ENCODE data around the gene RASSF1. TPM values are rescaled to one million over a fixed set of nuclear protein-coding genes. Genes with fewer than 3 reads are reported as not detected.

RASSF1 gene
- total and polyA plus RNA-seq, 2 of the 13 experiments (the other 11 are each of a cell fraction or from before 2014, with no cell fraction given) = 10.2 to 27.5 TPM

DNA sequence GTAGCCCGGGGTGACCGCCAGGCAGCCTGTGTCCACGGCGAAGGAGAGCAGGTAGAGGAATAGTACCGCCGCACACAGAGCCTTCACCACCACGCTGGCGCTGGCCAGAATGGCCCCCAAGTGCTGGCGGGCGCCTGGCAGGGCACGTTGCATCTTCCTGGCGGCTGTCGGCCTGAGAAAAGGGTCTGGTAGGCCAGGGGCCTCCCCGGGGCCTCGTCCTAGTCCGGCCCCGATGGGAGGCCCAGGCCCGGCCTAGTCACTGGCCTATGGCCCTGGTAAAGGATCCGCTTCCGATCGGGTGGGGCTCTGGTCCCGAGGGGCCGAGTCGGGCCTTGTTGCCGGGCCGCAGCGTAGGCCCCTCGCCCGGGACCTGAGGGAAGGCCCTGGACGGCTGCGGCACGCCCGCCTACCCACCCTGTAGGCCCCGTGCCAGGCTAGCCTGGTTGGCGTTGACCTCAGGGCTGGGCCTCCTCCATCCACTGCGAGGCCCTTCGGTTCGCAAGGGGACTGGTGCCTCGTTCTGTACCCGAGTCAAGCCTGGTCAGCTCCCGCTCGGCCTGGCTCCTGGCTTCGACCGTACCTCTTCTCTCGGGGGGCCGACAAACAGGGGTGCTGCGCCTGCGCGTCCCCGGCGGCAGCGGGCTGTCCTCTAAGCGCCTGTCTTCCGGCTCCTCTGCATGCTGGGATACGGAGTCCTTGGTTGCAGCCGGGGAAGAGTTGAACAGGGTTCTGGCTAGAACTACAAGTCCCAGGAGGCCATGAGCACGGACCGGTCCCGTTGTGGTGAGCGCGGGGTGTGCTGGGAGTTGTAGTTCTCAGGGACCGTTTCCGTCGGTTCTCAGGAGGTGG is 18.5 kb upstream of the RASSF1 start, which contains the start of gene TMEM115 (continued):
- TF ChIP-seq, protein P1, sequence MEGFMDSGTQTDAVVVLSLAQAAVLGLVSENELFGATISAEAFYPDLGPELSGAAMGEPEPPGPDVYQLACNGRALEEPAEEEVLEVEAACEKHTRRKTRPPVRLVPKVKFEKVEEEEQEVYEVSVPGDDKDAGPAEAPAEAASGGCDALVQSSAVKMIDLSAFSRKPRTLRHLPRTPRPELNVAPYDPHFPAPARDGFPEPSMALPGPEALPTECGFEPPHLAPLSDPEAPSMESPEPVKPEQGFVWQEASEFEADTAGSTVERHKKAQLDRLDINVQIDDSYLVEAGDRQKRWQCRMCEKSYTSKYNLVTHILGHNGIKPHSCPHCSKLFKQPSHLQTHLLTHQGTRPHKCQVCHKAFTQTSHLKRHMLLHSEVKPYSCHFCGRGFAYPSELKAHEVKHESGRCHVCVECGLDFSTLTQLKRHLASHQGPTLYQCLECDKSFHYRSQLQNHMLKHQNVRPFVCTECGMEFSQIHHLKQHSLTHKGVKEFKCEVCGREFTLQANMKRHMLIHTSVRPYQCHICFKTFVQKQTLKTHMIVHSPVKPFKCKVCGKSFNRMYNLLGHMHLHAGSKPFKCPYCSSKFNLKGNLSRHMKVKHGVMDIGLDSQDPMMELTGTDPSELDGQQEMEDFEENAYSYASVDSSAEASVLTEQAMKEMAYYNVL (CRISPR knock-in tag; IDR thresholded peaks at IDR 0.05; ENCODE audit: borderline replicate concordance) = no peak
- TF ChIP-seq SRSF4 (IDR thresholded peaks at IDR 0.05; ENCODE audit: low read depth, low read length, poor library complexity, severe bottlenecking) = no peak
- TF ChIP-seq ZNF615 (CRISPR knock-in tag; IDR thresholded peaks at IDR 0.05; ENCODE audit: borderline replicate concordance) = no peak
- TF ChIP-seq REL (CRISPR knock-in tag; conservative IDR thresholded peaks at IDR 0.05) = no peak
- peak; percentile 64; the same call in 1 of the 2 replicates for TF ChIP-seq ZNF383 (CRISPR knock-in tag; IDR thresholded peaks at IDR 0.05; ENCODE audit: borderline replicate concordance)
- TF ChIP-seq ZNF589 (CRISPR knock-in tag; conservative IDR thresholded peaks at IDR 0.05) = no peak
- TF ChIP-seq ZNF317 (CRISPR knock-in tag; IDR thresholded peaks at IDR 0.05) = peak; percentile 69; the same call in 1 of the 2 replicates
- TF ChIP-seq ZNF644 (CRISPR knock-in tag; IDR thresholded peaks at IDR 0.05; ENCODE audit: low read depth) = no peak
- TF ChIP-seq RNF2 (conservative IDR thresholded peaks at IDR 0.05; ENCODE audit: low read depth) = peak; percentile 94
- peak; percentile 74 for TF ChIP-seq PHF20 (CRISPR knock-in tag; IDR thresholded peaks at IDR 0.05)
- no peak; the same call in 1 of the 2 replicates for TF ChIP-seq GFI1 (CRISPR knock-in tag; IDR thresholded peaks at IDR 0.05; ENCODE audit: borderline replicate concordance)
- no peak for TF ChIP-seq PBX2 (CRISPR knock-in tag; IDR thresholded peaks at IDR 0.05)
- peak in 1 of 2 experiments; percentile 54; a peak in 2 of 4 replicates for TF ChIP-seq POLR2A (IDR thresholded peaks at IDR 0.05; ENCODE audit: insufficient read depth in 1 of 2, low read depth in 2 of 2, low read length in 2 of 2)
- peak; percentile 52 for TF ChIP-seq WIZ (CRISPR knock-in tag; IDR thresholded peaks at IDR 0.05)
- 0 out of 2 replicates have a peak, but pooled peaks have one; percentile 20 for TF ChIP-seq ZNF263 (CRISPR knock-in tag; IDR thresholded peaks at IDR 0.05)
- 0 out of 2 replicates have a peak, but pooled peaks have one; percentile 82 for TF ChIP-seq MYPOP (CRISPR knock-in tag; IDR thresholded peaks at IDR 0.05)
- TF ChIP-seq XBP1 (CRISPR knock-in tag; IDR thresholded peaks at IDR 0.05) = 0 out of 2 replicates have a peak, but pooled peaks have one; percentile 62
- TF ChIP-seq ZNF547 (CRISPR knock-in tag; IDR thresholded peaks at IDR 0.05) = peak; percentile 86; the same call in 1 of the 2 replicates
- TF ChIP-seq NFRKB (IDR thresholded peaks at IDR 0.05) = no peak
- no peak for TF ChIP-seq ZNF850 (CRISPR knock-in tag; conservative IDR thresholded peaks at IDR 0.05)
- TF ChIP-seq, protein P2, sequence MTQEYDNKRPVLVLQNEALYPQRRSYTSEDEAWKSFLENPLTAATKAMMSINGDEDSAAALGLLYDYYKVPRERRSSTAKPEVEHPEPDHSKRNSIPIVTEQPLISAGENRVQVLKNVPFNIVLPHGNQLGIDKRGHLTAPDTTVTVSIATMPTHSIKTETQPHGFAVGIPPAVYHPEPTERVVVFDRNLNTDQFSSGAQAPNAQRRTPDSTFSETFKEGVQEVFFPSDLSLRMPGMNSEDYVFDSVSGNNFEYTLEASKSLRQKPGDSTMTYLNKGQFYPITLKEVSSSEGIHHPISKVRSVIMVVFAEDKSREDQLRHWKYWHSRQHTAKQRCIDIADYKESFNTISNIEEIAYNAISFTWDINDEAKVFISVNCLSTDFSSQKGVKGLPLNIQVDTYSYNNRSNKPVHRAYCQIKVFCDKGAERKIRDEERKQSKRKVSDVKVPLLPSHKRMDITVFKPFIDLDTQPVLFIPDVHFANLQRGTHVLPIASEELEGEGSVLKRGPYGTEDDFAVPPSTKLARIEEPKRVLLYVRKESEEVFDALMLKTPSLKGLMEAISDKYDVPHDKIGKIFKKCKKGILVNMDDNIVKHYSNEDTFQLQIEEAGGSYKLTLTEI (CRISPR knock-in tag; conservative IDR thresholded peaks at IDR 0.05) = no peak
- TF ChIP-seq YEATS4 (CRISPR knock-in tag; IDR thresholded peaks at IDR 0.05; ENCODE audit: borderline replicate concordance) = peak; percentile 67; the same call in 1 of the 2 replicates
- peak; percentile 86 for TF ChIP-seq YEATS2 (CRISPR knock-in tag; IDR thresholded peaks at IDR 0.05; ENCODE audit: borderline replicate concordance)
- TF ChIP-seq ZNF83 (CRISPR knock-in tag; IDR thresholded peaks at IDR 0.05; ENCODE audit: borderline replicate concordance) = no peak
